NCI-H460 (cell line): Measurements from ENCODE around the gene WDR44. TPM values are rescaled to one million over a fixed set of nuclear protein-coding genes. Genes with fewer than 3 reads are reported as not detected.
"Not testable (repeated sequence)": the region's sequence is repeated elsewhere in the genome, so short reads cannot be mapped to it uniquely, and the experiment has no call there.

Source experiments
- DNase-seq: peaks from one replicate; pipeline ENCODE4 v3.0.0-alpha.2; 2016; ENCODE audit warnings: low read depth; ENCODE audit errors: extremely low read depth
- small RNA-seq, 2 experiments: library from RNA; depleted of rRNA; stranded (forward); fragments of <200 nt; gene quantifications; one replicate each; pipeline ENCODE3, GENCODE V24; 2014
- total RNA-seq: library from RNA; depleted of rRNA; stranded (reverse); fragments of >200 nt; shearing (Covaris generic); gene quantifications from 2 replicates; pipeline ENCODE4 v1.2.3, GENCODE V29; 2014; rRNA removed

WDR44 gene
- total RNA-seq, 1 experiment from 2014 or later: 21.7 TPM

- DNase-seq: no peak
These were observed 134.3 kb downstream of the WDR44 start for GRCh38 chrX:118480172-118480571.

DNA sequence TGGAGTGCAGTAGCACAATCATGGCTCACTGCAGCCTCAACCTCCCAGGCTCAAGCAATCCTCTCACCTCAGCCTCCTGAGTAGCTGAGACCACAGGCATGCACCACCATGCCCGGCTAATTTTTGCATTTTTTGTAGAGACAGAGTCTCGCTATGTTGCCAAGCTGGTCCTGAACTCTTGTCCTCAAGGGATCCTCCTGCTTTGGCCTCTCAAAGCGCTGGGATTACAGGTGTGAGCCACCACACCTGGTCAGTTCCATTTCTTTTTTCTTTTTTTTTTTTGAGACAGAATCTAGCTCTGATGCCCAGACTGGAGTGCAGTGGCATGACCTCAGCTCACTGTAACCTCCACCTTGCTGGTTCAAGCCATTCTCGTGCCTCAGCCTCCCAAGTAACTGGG lies 136.5 kb downstream of the WDR44 start:
- not testable (repeated sequence) for DNase-seq

DNA sequence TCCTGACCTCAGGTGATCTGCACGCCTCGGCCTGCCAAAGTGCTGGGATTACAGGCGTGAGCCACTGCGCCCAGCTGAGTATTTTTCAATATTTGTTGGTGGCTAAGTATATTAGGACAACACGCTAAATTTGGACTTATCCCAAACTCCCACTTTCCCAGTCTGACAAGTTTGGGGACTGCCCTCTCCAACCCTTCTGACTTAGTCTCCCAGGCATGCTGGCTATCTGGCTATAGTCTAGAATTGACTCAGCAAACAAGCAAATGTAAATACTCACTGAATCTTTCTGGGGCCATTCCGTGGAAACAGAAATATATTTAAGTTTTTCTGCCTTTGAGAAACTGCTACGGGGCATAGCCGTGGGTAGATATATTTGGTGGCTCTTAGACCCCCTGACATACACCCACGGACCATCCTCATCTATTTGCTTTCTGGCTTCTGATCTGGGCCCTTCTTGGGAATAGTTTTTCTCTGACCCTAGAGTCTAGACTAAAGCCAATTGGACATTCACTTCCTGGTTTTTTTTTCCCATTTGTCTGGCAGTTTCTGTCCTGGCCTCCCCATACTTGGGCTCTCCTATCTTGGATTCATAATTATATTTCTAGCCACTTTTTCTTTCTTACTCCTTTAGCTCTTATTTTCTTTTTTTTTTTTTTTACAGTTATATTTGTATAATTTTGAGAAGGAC lies 138.5 kb downstream of the WDR44 start:
- DNase-seq: no peak

- DNase-seq: not testable (repeated sequence)
These were observed 140.8 kb downstream of the WDR44 start for GRCh38 chrX:118486693-118487092.

DNA sequence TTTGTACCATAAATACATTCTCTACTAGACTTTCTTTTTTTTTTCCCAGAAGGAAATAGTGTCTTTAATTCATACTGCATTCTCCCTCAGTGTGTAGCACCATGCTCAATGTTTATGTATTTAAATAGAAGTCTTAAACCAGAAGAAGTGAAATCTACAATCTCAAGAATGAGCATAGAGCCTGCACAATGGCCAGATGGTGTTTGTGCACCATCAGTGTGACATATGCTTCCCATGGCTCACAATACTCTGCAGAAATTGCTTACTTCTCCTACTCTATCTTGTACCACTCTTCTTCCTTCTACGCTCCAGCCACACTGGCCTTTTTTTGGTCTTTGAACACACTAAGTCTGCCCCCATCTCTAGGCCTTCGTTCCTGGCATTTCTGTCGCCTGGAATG lies 147.1 kb downstream of the WDR44 start:
- no peak for DNase-seq

DNA sequence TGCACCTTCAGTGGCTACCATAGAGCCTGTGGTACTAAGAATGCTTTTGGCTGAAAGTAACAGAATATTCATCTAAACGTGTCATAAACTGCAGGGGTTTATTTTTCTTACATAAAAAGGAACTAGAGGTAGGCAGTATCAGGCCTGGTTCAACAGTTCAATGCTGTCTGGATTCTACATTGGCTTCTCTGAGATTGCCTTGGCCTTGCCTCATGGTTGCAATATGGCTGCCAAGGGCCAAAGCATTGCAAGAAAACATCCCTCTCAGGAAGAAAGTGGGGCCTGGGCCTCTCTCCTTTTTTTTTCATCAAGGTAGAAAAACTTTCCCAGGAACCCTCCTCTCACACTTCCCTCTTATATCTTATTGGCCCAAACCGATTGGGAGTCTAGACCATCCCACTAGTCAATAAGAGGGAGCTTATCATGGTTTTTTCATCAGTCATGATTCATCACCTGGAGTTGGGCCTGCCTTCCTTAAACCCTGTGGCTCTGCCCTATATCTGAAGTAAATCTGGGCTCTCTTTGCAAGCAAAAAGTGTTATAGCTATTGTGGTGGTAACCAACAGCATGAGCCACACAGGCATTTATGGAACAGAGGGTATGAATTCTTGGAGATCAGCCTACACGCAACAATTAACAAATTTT lies 147.9 kb downstream of the WDR44 start:
- DNase-seq: no peak

- peak; percentile 58 for DNase-seq
These were observed 149.4 kb downstream of the WDR44 start, which contains the start of gene DOCK11 for GRCh38 chrX:118495061-118495921. Gene DOCK11 (plus strand): TSS chrX:118495815. CDS start chrX:118495972, 157 bp downstream.

GRCh38 chrX:118495958-118496762 lies 150.3 kb downstream of the WDR44 start:
- DNase-seq: peak; percentile 27

GRCh38 chrX:118496763-118497079 lies 150.8 kb downstream of the WDR44 start:
- DNase-seq: no peak

GRCh38 chrX:118497180-118497818 lies 151.4 kb downstream of the WDR44 start:
- no peak for DNase-seq

DNA sequence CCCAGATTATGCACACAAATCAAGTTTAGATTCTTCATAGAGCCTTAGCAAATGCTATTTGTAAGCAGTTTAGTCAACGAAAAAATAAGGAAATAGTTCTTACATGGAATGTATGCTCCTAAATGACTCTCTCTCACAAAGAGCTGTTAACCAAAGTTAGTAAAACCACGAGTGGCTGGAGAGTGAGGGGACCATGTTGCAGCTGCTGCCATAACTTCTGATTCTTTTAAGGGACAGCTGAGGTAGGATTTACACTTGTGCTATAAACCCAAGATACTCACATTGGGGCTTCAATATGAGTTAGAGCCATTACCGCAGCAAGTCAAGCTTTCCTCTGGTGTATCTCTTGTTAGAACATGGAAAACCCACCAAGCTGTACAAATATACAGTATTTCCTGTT lies 152.4 kb downstream of the WDR44 start:
- DNase-seq: no peak

DNA sequence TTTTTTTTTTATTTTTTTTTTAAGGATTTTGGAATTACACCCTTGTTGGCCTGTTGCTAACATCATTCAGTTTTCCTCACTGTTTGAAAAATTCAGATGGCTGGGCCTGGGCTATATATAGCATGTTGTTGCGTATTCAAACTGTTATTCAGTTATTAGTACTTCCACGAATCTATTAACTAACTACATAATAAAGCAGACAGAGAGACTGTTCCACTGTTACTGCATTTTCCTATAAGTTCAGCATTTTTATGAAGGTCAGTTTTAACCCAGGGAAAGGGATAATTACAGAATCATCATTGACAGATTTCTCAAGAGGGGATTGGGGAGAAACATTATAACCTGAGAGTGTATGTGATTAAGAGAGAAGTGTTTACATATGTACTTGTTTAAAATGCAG lies 152.8 kb downstream of the WDR44 start:
- no peak for DNase-seq

GRCh38 chrX:118499295-118499694 lies 153.4 kb downstream of the WDR44 start:
- no peak for DNase-seq

Small RNAs within 50 kb of the gene (small RNA-seq; reads per million reads assigned to genes)
- 0 to 0.06 reads per million in 2 experiments for gene MIR1277

Other genes with a start within 250 kb of the WDR44 start
- gene KLHL13, start 229.3 kb upstream of the WDR44 start, total RNA-seq: 2.7 and 5.3 TPM in 2 replicates
- 25.0 TPM in 2 replicates for gene DOCK11, start 149.7 kb downstream of the WDR44 start, total RNA-seq